Activated CD4-positive, alpha-beta T cell treated with anti-CD3 and anti-CD28 coated beads for 24 hours (primary cell): ENCODE measurements around the gene IRS1.

Source experiments
- DNase-seq, 2 donors: peaks; one replicate each; pipeline ENCODE4 v3.0.0-alpha.2; 2020; ENCODE audit warnings: low read depth in 2 of 2

IRS1 gene

DNA sequence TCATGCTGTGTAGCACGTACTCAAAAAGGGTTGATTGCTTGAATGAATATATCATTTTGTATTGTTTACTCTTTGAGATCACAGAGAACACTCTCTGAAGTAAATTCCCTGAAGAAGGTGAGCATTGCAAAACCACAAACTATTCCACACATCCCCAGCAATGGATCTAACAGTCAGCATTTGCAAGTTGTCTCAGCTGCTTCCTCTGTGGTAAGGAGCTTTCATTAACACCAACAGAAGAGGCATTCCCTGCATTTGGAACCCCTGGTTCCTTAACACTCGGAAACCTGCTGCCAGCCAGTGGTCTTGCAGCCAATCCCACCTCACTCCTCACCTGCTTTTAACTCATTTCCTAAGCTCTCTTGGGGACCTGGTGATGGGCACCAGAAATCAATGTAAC, 108.4 kb downstream of the IRS1 start:
- no peak for DNase-seq

DNA sequence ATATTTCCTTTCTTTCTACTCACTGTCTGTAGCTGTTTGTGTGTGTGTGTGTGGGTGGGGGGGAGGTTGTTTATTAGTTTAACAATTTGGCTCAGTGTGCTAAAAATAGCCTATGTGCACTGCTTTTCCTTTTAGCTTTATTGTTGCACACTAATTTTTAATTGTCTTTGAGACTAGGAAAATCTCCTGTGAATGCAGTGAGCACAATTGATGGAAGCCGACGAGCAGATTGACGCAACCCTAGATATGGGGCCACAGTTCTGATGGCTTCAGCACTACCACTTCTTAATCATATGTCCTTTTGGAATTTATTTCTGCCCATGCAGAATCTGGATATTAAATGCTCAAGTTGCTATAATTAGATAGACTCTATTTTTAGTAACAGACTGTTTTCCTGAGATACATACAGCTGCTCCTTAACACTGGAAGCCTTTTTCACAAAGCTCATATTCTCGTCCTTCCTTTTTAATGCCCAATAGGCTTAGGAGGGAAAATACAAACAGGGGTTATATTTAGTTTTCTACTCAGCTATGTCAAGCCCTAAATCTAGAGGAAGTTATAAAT, 109.1 kb downstream of the IRS1 start:
- no peak for DNase-seq

DNA sequence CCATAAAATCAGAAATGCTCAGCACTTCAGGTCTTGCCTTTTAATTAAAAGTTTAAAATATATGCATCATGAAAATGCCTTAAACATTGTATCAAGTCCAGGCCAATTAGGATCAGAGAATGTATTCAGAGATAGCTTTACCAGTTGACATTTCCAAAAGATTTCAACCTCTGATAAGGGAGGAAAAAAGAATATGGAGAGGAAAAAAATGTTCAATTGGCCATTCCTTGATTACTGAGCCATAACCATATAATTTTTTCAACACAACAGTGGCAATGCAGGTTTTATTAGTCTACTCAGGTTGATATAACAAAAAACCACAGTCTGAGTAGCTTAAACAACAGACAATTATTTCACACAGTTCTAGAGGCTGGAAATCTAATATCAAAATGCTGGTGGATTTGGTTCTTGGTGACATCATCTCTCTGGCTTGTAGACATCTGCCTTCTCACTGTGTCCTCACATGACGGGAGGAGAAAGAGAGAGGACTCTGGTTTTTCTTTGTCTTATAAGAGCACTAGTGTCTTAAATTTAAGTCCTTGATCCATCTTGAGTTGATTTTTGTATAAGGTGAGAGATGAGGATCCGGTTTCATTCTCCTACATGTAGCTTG, 111.9 kb downstream of the IRS1 start:
- DNase-seq, result no peak

DNA sequence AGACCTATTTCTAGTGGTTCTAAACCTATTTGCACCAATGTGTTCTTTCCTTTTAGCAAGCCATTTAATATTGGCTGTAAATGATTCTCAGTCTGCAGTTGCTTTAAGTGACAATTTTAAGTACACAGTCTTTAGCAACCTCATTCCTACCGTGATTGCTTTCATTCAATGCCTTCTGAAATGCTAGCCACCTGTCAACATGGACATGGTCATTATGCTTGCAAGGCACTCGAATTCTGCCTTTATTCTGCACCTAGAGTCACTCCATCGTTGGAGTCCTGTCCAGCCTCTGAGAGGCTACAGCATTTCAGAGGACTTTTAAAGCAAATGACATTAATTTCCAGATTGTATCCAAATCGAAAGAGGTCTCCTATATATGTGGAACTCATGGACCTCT, 115.1 kb downstream of the IRS1 start:
- DNase-seq, result no peak

DNA sequence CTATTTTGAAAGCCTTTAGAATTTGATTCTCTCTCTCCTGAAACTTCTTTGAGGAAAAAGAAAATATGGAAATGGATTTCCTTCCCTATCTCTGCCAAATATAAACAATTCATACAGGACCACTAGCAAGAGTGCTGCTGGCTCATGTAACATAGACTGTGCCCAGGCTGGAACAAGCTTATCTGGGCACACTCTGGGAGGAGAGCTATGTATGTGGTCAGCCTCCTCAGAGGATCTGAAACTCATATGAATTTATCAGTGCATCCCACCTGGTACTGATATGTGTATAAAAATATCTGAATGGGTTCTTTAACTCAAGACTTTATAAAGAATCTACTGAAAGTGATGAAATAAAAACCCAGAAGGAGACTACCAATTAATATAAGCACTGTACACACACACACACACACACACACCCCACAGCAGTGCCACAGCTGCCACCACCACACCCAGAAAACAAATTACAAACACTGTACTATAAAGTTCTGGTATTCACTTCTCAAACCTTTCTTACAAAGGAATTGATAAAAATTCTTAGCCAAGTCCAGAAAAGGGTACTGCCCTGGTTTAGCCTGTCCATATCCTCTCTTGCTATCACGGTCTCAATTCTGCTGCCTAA, 115.6 kb downstream of the IRS1 start:
- DNase-seq, result no peak

DNA sequence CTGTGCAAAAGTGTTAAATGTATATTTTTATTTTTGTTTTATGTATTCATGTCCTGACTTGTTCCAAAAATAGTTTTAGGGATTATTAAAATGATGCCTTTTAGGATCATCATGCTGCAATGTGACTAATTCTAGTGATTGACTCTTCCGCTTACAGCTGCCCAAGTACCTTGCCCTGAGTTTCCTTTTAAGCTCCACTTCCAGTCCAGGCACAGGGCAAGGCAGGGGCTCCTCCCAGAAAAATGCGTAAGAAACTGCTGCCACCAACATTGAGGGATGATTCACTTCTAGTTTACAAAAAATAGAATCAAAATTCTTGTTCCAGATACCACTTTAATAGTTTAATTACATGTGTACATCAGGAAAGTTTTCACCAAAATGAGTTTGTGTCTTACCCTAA, 116.4 kb downstream of the IRS1 start:
- DNase-seq, result no peak
